Right ventricle myocardium inferior (tissue), 1 donor: Measurements from ENCODE around the gene RYR1. TPM values are rescaled to one million over a fixed set of nuclear protein-coding genes. Genes with fewer than 3 reads are reported as not detected.
A peak's percentile ranks its signal among the peaks of the same experiment; 100 is the strongest.
"Not testable (repeated sequence)": the region's sequence is repeated elsewhere in the genome, so short reads cannot be mapped to it uniquely, and the experiment has no call there.

ENCODE experiments used
- ATAC-seq: fragments of 200-7000 bp; cut with Tn5 transposase; one replicate; pipeline ENCODE4 v1.9.1; 2020; ENCODE audit warnings: mild to moderate bottlenecking, moderate library complexity
- DNase-seq: peaks from one replicate; pipeline ENCODE4 v3.0.0; 2021; ENCODE audit errors: missing footprints
- intact Hi-C: fragments of 100-400 bp; cut with DNase I; formaldehyde crosslinking; loops from one replicate; pipeline ENCODE4 v1.11.0; 2022
- total RNA-seq: library from RNA; stranded (reverse); fragmentation: NEBNext Ultra II Directional; extraction: Animal tissue kit (Norgen Biotek cat#: 25700); gene quantifications from one replicate; pipeline ENCODE4 v1.2.1, GENCODE V29; 2021
- donor health status: DM: no; HTN: yes; CAD: no; lungs with severe emphysema.

RYR1 gene
- total RNA-seq, 1 donor from 2014 or later = 0.81 TPM

DNA sequence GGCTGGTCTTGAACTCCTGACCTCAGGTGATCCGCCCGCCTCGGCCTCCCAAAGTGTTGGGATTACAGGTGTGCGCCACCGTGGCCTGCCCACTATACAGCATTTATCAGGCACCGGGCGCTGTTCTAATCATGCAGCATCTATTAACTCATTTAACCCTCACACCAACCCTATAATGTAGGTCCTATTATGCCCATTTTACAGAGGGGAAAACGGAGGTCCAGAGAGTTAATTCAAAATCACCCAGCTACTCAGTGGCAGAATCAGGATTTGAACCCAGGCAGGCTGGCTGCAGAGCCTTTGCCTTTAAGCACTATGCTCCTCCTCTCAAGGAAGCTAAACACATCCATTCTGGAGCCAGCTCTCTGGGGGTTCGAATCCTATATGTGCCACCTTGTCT is 130.0 kb downstream of the RYR1 start:
- no peak for DNase-seq
- intact Hi-C loops = no loop called here
- ATAC-seq = no peak

DNA sequence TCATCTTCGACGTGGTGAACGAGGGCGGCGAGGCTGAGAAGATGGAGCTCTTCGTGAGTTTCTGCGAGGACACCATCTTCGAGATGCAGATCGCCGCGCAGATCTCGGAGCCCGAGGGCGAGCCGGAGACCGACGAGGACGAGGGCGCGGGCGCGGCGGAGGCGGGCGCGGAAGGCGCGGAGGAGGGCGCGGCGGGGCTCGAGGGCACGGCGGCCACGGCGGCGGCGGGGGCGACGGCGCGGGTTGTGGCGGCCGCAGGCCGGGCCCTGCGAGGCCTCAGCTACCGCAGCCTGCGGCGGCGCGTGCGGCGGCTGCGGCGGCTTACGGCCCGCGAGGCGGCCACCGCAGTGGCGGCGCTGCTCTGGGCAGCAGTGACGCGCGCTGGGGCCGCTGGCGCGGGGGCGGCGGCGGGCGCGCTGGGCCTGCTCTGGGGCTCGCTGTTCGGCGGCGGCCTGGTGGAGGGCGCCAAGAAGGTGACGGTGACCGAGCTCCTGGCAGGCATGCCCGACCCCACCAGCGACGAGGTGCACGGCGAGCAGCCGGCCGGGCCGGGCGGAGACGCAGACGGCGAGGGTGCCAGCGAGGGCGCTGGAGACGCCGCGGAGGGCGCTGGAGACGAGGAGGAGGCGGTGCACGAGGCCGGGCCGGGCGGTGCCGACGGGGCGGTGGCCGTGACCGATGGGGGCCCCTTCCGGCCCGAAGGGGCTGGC is 131.6 kb downstream of the RYR1 start:
- DNase-seq (no peak), ATAC-seq (no peak)
- intact Hi-C loops = no loop called here

DNA sequence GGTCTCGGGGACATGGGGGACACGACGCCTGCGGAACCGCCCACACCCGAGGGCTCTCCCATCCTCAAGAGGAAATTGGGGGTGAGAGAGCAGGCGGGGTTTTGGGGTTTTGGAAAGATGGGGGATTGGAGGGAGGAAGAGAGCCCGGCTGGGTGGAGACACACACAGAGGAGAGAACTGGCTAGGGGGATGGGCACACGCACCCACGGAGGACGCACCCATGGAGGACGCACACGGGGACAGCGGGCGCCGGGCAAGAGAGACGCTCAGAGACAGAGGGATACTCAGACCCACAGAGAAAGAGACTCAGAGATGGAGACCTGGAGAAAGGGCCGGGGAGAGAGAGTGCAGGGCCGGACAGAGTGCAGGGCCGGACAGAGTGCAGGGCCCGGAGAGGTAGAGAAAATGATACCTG is 132.2 kb downstream of the RYR1 start:
- ATAC-seq (no peak), DNase-seq (no peak)
- intact Hi-C loops = no loop called here

DNA sequence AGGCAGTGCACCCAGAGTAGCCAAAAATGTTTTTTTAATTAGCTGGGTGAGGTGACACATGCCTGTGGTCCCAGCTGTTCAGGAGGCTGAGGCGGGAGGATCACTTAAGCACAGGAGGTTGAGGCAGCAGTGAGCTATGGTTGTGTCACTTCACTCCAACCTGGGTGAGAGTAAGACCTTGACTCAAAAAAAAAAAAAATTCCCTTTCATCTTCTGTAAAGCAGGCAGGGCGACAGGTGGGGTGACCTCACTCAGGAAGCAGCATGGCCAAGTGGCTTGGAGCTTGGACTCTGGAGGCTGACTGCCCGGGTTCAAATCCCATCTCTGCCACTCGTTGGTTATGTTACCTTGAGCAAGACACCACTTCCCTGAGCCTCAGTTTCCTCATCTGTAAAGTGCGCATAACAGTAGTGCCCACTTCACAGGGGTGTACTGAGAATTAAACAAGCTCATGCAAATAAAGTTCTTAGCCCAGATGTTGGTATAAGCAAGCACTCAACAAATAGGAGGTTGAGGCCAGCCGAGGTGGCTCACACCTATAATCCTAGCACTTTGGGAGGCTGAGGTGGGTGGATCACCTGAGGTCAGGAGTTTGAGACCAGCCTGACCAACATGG is 136.0 kb downstream of the RYR1 start:
- intact Hi-C loops = no loop called here
- ATAC-seq = no peak
- no peak for DNase-seq

DNA sequence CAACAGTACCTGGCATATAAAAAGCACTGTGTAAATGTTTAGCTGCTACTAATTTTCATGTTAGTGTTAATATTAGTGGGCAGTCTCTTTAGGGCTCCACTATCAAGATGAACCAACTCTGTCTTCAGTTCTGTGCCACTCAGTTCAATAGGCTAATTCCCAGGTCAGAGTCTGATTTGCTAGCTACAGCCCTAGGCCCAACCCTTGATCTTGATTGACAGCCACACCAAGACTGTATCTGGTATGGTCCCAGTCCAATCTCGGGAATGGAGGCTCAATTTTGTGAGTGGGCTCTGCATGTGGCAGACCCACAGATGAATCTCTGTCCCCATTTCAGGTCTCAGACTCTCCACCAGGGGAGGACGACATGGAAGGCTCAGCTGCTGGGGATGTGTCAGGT is 138.2 kb downstream of the RYR1 start:
- intact Hi-C loops = no loop called here

DNA sequence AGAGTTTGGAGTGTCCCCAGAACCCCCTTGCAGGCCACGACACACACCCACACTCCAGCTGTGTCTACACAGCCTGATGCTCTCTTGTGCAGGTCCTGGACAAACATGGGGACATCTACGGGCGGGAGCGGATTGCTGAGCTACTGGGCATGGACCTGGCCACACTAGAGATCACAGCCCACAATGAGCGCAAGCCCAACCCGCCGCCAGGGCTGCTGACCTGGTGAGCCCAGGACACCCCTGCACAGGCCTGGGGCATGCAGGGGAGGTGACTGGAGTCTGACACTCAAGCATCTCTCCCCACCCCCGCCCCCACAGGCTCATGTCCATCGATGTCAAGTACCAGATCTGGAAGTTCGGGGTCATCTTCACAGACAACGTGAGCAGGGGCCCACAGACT is 144.3 kb downstream of the RYR1 start:
- ATAC-seq = no peak
- intact Hi-C loops = no loop called here
- DNase-seq = no peak

More for the DNA sequence above, 138.2 kb downstream of the RYR1 start:
- no peak for ATAC-seq
- DNase-seq = no peak

DNA sequence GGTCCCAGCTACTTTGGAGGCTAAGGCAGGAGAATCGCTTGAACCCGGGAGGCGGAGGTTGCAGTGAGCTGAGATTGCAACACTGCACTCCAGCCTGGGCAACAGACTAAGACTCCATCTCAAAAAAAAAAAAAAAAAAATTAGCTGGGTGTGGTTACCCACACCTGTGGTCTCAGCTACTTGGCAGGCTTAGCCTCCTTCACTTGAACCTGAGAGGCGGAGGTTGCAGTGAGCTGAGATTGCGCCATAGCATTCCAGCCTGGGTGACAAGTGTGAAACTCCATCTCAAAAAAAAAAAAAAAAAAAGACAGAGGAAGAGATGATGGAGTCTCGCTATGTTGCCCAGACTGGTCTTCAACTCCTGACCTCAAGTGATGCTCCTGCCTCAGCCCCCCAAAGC is 145.8 kb downstream of the RYR1 start:
- ATAC-seq, intact Hi-C loops: not testable (repeated sequence)

DNA sequence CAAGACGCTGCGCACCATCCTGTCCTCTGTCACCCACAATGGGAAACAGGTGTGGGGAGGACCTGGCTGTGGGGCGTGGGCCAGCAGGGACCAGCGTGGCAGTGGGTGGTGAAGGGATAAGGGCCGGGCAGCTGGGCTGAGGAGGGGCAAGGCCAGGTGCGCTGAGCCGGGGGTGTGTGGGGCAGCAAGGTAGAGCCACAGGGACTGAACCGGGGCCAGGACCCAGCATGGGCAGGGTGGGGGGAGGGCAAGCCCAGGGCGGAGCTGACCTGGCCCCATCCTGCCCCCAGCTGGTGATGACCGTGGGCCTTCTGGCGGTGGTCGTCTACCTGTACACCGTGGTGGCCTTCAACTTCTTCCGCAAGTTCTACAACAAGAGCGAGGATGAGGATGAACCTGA is 146.6 kb downstream of the RYR1 start:
- intact Hi-C loops = no loop called here
- ATAC-seq (no peak), DNase-seq (no peak)

More for the DNA sequence above, 145.8 kb downstream of the RYR1 start:
- not testable (repeated sequence) for DNase-seq

DNA sequence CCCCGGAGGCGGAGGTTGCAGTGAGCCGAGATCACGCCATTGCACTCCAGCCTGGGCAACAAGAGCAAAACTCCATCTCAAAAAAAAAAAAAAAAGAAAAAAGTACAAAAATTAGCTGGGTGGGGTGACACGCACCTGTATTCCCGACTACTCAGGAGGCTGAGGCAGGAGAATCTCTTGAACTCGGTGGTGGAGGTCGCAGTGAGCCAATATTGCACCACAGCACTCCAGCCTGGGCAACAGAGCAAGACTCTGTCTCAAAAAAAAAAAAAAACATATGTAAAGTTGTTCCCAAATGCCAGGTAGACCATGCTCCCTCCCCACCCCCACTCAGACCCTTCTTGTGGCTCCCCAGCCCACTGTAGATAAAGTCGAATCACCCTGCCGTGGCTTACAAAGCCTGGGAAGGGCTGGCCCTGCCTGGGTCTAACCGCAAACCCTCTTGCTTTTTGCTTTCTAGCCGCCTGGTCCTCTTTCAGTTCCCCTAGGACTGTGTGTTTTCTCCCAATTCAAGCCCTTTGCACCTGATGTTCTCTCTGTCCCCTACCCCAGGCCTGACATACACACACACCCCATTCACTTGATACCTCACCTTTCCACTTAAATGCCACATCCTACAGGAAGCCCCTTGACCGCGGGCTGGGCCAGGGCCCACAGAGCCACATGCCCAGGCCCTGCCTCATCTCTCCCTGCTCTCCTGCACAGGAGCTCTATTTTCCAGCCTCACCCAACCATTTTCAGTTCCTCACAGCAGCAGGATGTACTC is 149.9 kb downstream of the RYR1 start:
- DNase-seq (peak; percentile 48), ATAC-seq (no peak)
- intact Hi-C loops = no loop called here

DNA sequence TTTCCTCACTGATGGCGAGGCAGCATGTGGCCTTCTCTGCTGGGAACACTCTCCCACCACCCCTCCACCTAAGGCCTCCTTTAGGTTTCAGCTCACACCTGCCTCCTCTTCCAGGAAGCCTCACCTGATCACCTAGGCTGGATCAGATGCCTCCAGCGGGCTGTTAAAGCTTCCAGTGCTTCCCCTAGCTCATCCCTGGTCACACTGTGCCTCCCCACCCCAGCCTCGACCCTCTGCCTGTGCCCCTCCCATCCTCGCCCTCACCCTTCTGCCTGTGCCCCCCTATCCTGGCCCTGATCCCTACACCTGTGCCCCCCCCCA is 150.5 kb downstream of the RYR1 start:
- DNase-seq = no peak
- no peak for ATAC-seq
- intact Hi-C loops = no loop called here

DNA sequence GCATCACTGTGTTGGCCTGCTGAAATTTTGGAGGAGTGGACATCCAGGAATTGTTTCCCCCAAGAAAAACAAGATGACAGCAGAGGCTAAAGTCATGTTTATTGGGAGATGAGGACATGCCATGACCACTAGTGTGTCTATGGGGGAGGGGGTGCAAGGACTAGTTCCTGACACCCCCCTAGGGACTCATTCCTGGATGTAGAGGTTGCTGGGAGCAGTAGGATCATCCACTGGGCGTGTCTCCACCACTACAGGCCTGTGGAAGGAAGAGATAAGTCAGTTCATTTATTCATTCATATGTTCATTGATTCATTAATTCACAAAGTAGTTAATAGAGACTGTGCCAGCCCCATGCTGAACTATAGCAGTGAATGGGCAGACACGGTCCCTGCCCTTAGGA is 154.1 kb downstream of the RYR1 start:
- intact Hi-C loops = no loop called here
- DNase-seq (no peak), ATAC-seq (no peak)

DNA sequence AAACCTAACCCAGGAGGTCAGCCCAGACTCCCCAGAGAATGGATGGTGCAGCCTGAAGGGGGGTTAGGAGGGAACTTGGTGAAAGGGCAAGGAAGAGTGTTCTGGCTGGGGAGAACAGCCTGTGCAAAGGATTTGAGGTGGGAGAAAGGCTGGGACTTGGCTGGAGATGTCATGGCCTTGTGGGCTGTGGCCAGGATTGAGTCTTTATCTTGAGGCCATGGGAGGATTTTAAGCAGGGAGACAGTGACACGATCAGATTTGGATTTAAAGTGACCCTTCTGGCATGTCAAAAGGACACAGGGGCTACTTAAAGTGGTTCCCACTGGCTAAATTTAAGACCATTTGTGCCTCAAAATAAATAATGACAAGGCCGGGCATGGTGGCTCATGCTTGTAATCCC is 154.6 kb downstream of the RYR1 start:
- ATAC-seq (no peak), DNase-seq (no peak)
- intact Hi-C loops = no loop called here

DNA sequence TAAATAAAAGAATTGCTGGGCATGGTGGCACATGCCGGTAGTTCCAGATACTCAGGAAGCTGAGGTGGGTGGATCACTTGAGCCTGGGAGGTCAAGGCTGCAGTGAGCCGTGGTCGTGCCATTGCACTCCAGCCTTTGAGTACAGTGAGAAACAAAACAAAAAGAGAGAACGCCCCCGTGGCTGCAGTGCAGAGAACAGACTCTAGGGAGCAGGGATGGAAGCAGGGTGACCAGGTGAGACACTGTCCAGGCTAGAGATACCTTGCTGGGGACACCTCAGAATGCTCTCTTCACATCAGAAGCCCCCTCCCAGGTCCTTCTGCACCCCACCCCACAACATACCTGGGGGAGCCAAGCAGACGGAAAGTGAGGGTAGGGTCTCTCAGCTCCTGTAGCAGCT is 159.4 kb downstream of the RYR1 start:
- DNase-seq = no peak

DNA sequence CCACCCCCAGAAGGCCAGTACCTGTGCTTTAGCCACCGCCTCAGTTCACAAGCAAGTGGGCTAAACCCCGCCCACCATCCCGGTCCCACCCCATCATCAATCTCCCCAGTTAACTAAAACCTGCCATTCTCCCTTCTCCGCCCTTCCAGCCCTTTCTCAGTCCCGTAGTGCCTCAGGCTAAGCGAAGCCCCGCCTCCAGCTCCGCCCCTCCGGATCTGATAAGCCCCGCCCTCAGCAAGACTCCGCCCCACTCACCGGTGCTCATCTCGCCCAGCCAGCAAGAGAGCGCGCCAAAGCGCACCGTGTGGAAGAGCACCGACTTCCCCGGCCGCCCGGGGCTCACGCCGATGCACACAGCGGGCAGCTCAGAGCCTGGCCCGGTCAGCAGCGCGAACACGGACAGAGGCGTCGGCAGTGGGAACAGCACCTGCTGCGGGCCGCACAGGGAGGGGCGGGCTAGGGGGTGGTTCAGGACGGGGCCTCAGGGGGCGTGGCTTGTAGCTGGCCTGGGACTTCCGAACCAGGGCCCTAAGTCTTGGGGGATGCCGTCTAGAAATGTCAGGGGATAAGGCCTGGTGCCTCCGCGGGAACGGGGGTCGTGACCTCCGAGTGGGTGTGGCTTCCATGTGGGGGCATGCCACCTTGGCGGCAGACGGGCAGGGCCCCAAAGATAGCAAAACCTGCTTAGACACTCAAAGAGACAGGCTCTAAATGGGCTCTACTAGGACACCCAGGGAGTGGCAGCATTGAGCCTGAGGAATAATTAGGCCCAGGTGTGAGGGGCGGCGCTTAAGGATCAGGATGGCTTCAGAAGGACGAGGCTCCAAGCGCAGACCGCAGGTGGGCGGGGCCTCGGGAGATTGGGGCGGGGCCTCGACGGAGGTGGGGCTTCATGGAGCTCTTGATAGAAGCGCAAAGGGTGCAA is 162.8 kb downstream of the RYR1 start:
- ATAC-seq (no peak), DNase-seq (no peak)
- intact Hi-C loops = no loop called here

More for the DNA sequence above, 159.4 kb downstream of the RYR1 start:
- no peak for ATAC-seq
- intact Hi-C loops = no loop called here

DNA sequence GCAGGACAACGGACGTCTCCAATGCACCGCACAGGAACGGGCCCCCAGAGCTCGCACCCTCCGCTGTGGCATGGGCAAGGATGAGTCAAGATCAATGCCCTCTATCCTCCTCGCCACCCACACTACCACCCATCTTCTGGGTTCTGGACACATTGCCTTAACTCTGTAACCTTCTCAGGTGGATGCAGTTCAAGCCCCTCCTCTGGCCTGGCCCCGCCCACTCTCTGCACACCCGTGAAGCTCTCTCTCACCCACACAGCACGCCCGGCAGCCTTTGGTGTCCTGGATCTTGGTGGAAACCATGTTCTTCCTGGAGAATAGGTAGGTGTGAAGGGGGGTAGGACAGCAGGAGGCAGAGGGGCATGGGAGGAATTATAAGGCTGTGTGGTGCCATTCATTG is 163.6 kb downstream of the RYR1 start:
- ATAC-seq (no peak), DNase-seq (no peak)
- intact Hi-C loops = no loop called here

DNA sequence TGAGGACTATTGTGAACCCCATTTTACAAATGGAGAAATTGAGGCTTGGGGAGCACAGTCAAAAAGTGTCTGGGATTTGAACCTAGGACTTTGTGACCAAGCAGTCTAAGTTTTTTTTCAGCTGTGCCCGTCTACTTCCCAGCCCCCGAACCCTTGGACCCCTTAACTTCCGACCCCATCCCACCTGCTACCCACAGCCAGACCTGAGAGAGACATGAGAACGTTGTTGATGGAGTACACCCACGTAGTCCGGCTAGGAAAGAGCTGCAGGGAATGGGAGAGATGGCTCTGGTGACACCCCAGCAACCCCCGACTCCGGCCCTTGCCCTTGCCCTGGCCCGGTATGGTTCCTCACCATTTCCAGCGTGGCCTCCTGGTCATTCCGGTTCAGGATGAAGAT is 166.2 kb downstream of the RYR1 start:
- intact Hi-C loops = no loop called here
- ATAC-seq = no peak
- DNase-seq = no peak

DNA sequence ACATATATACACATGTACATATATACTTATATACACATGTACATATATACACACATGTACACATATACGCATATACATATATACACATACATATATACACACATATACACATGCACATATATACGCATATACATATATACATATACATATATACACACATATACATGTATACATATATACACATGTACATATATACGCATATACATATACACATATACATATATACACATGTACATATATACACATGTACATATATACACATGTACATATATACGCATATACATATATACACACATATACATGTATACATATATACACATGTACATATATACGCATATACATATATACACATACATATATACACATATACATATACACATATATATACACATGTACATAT is 169.4 kb downstream of the RYR1 start:
- intact Hi-C loops, ATAC-seq, DNase-seq: not testable (repeated sequence)

DNA sequence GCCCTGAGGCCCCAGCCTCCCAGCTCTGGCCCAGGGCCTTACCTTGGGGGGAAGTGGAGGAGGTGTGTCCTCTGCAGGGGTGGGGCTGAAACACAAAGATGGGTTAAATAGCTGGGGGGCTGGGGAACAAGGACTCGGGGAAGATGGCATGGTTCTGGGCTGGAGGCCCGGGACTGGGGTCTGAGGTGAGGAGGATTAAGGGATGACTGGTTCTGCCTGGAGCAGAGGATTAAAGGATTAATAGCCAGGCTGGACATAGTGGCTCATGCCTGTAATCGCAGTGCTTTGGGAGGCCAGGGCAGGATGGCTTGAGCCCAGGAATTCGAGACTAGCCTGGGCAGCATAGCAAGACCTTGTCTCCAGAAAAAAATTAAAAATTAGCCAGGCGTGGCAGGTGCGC is 172.6 kb downstream of the RYR1 start:
- intact Hi-C loops = no loop called here
- DNase-seq = no peak
- no peak for ATAC-seq

DNA sequence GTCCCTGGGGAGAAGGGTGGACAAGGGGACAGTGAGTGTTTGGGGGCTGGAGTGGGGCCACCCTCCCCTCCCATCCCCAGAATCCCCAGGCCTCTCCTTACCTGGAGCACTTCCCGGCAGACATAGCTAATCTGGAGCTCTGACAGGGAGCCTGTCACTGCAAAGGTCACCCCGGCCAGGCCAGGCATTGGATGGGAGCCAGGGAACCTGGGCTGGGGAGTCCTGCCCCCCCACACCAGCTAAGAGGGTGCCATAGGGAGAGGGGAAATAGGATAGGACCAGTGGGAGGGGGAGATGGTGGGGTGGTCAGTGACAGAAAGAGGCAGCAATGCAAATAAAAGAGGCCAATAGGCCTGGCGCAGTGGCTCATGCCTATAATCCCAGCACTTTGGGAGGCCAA is 180.8 kb downstream of the RYR1 start:
- DNase-seq (no peak), ATAC-seq (no peak)
- intact Hi-C loops = no loop called here
